Ureter (tissue), 1 donor: ENCODE results near the gene SURF2. TPM values are rescaled to one million over a fixed set of nuclear protein-coding genes. Genes with fewer than 3 reads are reported as not detected.
A peak's percentile ranks its signal among the peaks of the same experiment; 100 is the strongest.

Source experiments
- DNase-seq: peaks from one replicate; pipeline ENCODE4 v3.0.0-alpha.2; 2020; ENCODE audit warnings: low spot score
- total RNA-seq: library from RNA; stranded (reverse); gene quantifications from one replicate; pipeline ENCODE4 v1.2.4, GENCODE V29; 2023
- donor health status: DM: yes; HTN: yes; CAD: no.

The SURF2 gene
- total RNA-seq, 1 donor from 2014 or later: 26.0 TPM

GRCh38 chr9:133397370-133397769 lies 41.0 kb downstream of the SURF2 start:
- no peak for DNase-seq

- no peak for DNase-seq
Measured at GRCh38 chr9:133397895-133398294, 41.5 kb downstream of the SURF2 start.

GRCh38 chr9:133400292-133400691 lies 43.9 kb downstream of the SURF2 start:
- no peak for DNase-seq

GRCh38 chr9:133401588-133401987 lies 45.2 kb downstream of the SURF2 start:
- no peak for DNase-seq

- no peak for DNase-seq
Measured at GRCh38 chr9:133402689-133403088, 46.3 kb downstream of the SURF2 start.

- peak; percentile 70 for DNase-seq
Measured at GRCh38 chr9:133403766-133404453, 47.6 kb downstream of the SURF2 start.

GRCh38 chr9:133404454-133405002 lies 48.2 kb downstream of the SURF2 start:
- no peak for DNase-seq

GRCh38 chr9:133405508-133406438 lies 49.4 kb downstream of the SURF2 start:
- no peak for DNase-seq

GRCh38 chr9:133406480-133407307 lies 50.3 kb downstream of the SURF2 start:
- DNase-seq: peak; percentile 81

GRCh38 chr9:133408042-133408441 lies 51.7 kb downstream of the SURF2 start:
- DNase-seq: no peak

Other genes with a start within 250 kb of the SURF2 start
- gene RALGDS, start 235.3 kb upstream of the SURF2 start, total RNA-seq: 57.9 TPM
- 17.2 TPM for gene GBGT1, start 192.6 kb upstream of the SURF2 start, total RNA-seq
- not detected for gene OBP2B, start 147.3 kb upstream of the SURF2 start, total RNA-seq
- gene ABO, start 81.3 kb upstream of the SURF2 start, total RNA-seq: 25.4 TPM
- gene SURF6, start 20.4 kb upstream of the SURF2 start, total RNA-seq: 19.6 TPM
- 31.2 TPM for gene MED22, start 8.4 kb upstream of the SURF2 start, total RNA-seq
- 2,501 TPM for gene RPL7A, start 8.3 kb upstream of the SURF2 start, total RNA-seq
- gene SURF1, start 63 bp upstream of the SURF2 start, total RNA-seq: 42.2 TPM
- 128 TPM for gene SURF4, start 19.5 kb downstream of the SURF2 start, total RNA-seq
- 0.75 TPM for gene STKLD1, start 19.8 kb downstream of the SURF2 start, total RNA-seq
- gene REXO4, start 61.5 kb downstream of the SURF2 start, total RNA-seq: 19.5 TPM
- gene ADAMTS13, start 65.8 kb downstream of the SURF2 start, total RNA-seq: 3.5 TPM
- 24.9 TPM for gene CACFD1, start 103.4 kb downstream of the SURF2 start, total RNA-seq
- 19.6 TPM for gene SLC2A6, start 122.5 kb downstream of the SURF2 start, total RNA-seq
- not detected for gene MYMK, start 168.4 kb downstream of the SURF2 start, total RNA-seq
- 8.8 TPM for gene ADAMTSL2, start 178.2 kb downstream of the SURF2 start, total RNA-seq